ENCODE results near the gene LRP10. TPM values are rescaled to one million over a fixed set of nuclear protein-coding genes. Genes with fewer than 3 reads are reported as not detected.

The LRP10 gene
- total RNA-seq, 2 donors from 2014 or later = 204 to 222 TPM

DNA sequence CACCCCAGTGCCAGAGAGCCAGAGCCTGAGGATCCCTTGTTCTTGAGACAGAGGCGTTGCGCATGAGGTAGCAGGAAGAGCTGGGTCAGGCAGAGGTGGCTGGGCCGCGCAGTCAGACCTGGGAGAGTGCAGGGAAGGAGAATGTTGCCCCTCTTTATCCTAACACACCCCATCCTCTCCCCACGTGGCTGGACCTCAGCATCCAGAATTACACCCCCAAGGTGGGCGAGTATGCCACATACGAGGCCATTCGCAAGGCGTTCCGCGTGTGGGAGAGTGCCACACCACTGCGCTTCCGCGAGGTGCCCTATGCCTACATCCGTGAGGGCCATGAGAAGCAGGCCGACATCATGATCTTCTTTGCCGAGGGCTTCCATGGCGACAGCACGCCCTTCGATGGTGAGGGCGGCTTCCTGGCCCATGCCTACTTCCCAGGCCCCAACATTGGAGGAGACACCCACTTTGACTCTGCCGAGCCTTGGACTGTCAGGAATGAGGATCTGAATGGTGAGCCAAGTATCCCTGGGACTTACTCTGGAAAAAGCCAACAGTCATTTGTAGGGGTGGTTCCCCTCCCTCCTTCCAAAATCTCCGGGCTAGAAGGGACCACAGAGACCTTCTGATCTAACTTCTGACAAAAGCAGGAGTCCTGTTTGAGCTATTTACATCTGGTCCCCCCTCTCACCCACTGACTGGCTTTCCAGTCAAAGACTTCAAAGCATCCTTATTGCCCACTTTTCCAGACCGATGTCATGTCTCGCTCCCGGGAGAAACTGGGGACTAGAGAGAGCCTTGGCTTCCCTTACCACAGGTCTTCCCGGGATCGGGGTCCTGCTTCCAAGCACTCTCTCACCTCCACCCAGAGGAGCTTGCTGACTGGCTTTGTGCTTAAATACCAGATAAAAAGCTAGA, 29.1 kb upstream of the LRP10 start:
- intact Hi-C loops (cut with DNase I) = no loop called here
- DNase-seq = no peak
- TF ChIP-seq, protein P1, sequence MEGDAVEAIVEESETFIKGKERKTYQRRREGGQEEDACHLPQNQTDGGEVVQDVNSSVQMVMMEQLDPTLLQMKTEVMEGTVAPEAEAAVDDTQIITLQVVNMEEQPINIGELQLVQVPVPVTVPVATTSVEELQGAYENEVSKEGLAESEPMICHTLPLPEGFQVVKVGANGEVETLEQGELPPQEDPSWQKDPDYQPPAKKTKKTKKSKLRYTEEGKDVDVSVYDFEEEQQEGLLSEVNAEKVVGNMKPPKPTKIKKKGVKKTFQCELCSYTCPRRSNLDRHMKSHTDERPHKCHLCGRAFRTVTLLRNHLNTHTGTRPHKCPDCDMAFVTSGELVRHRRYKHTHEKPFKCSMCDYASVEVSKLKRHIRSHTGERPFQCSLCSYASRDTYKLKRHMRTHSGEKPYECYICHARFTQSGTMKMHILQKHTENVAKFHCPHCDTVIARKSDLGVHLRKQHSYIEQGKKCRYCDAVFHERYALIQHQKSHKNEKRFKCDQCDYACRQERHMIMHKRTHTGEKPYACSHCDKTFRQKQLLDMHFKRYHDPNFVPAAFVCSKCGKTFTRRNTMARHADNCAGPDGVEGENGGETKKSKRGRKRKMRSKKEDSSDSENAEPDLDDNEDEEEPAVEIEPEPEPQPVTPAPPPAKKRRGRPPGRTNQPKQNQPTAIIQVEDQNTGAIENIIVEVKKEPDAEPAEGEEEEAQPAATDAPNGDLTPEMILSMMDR (IDR thresholded peaks at IDR 0.05) = no peak

DNA sequence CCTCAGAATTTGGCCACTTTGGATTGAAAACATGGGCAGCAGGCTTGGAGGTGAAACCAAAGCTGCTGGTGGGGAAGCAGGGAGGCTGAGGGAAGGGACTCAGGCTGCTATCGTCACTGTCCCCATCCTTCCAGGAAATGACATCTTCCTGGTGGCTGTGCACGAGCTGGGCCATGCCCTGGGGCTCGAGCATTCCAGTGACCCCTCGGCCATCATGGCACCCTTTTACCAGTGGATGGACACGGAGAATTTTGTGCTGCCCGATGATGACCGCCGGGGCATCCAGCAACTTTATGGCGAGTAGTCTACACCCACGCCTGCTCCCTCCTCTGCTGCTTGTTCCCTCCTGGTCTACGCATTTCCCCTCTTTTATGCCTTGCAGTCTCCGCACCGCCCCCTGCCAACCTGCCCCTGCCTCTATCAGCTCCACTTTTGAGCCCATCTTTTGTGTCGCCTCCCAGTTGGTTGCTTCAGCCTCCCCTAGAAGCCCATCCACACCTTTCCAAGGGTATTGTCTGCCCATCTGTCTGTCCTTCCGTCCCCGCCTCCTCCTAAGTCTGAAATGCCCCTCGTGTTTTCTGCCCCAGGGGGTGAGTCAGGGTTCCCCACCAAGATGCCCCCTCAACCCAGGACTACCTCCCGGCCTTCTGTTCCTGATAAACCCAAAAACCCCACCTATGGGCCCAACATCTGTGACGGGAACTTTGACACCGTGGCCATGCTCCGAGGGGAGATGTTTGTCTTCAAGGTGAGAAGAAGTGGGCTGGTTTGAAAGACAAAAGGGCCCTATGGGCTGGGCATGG, 28.2 kb upstream of the LRP10 start:
- no peaks in the 10 kb centered on the region for H3K9me3 ChIP-seq
- no peaks in the 10 kb centered on the region for H3K27me3 ChIP-seq
- peaks cover 18% of the 10 kb centered on the region for H3K36me3 ChIP-seq
- intact Hi-C loops (cut with DNase I) = no loop called here
- H3K4me3 ChIP-seq = no peak overlapping the region
- no peak overlapping the region for H3K9ac ChIP-seq (ENCODE audit: low read depth in 2 of 2, low read length in 2 of 2)
- no peak for DNase-seq
- H3K27ac ChIP-seq = no peak overlapping the region
- peaks cover 4% of the 10 kb centered on the region for H3K4me1 ChIP-seq
- TF ChIP-seq, protein P1 (IDR thresholded peaks at IDR 0.05) = no peak

More for the DNA sequence above, 29.1 kb upstream of the LRP10 start:
- H3K27me3 ChIP-seq = no peaks in the 10 kb centered on the region
- H3K9me3 ChIP-seq = no peaks in the 10 kb centered on the region
- H3K27ac ChIP-seq = no peak overlapping the region
- H3K36me3 ChIP-seq = peaks cover 18% of the 10 kb centered on the region
- no peak overlapping the region for H3K4me3 ChIP-seq
- H3K9ac ChIP-seq (ENCODE audit: low read depth in 2 of 2, low read length in 2 of 2) = no peak overlapping the region
- peaks cover 4% of the 10 kb centered on the region for H3K4me1 ChIP-seq

DNA sequence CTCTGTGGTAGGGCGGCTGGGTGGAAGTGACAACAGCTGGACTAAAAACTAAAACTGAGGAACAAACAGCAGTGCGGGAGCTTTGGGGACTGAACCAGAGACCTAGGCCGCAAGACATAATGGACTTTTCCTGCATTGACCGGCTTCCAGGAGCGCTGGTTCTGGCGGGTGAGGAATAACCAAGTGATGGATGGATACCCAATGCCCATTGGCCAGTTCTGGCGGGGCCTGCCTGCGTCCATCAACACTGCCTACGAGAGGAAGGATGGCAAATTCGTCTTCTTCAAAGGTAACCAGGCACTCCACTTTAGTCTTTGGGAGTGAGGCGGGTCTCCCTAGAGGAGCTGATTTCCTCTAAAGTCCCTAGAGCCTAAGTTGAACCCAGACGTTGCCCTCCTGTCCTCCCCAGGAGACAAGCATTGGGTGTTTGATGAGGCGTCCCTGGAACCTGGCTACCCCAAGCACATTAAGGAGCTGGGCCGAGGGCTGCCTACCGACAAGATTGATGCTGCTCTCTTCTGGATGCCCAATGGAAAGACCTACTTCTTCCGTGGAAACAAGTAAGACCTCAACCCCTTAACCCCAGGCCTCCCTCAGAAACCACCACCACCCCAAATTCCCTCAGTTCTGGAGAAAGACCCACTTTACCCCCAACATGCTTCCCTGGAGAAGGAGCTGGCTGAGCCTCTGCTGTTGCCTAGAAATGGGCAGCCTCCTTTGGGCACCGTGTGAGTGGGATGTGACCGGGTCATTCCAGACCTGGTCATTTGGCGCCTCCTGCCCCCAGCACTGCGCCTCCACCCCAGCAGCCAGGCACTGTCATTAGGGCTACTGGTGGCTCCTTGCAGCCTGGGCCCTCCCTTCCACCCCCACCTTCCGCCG, 27.1 kb upstream of the LRP10 start:
- Histone ChIP-seq H3K27me3 (no peaks in the 10 kb centered on the region), H3K27ac (no peak overlapping the region), H3K9ac (ENCODE audit: low read depth in 2 of 2, low read length in 2 of 2) (no peak overlapping the region), H3K36me3 (peaks cover 18% of the 10 kb centered on the region), H3K4me3 (no peak overlapping the region), H3K4me1 (peaks cover 4% of the 10 kb centered on the region), H3K9me3 (no peaks in the 10 kb centered on the region)
- DNase-seq = no peak
- TF ChIP-seq, protein P1 (IDR thresholded peaks at IDR 0.05) = no peak
- intact Hi-C loops (cut with DNase I) = no loop called here

DNA sequence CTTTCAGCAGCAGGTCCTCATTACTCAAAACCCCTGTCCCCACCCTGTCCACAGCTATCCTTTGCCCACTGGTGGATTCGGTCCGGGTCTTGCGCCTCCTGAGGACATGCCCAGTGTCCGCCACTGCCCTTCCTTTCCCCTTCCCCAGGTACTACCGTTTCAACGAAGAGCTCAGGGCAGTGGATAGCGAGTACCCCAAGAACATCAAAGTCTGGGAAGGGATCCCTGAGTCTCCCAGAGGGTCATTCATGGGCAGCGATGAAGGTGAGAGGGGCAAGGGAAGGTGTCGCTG, 26.5 kb upstream of the LRP10 start:
- intact Hi-C loops (cut with DNase I) = no loop called here
- no peak for DNase-seq
- H3K27ac ChIP-seq = no peak overlapping the region
- no peak overlapping the region for H3K9ac ChIP-seq (ENCODE audit: low read depth in 2 of 2, low read length in 2 of 2)
- no peaks in the 10 kb centered on the region for H3K9me3 ChIP-seq
- peaks cover 18% of the 10 kb centered on the region for H3K36me3 ChIP-seq
- peaks cover 4% of the 10 kb centered on the region for H3K4me1 ChIP-seq
- TF ChIP-seq, protein P1 (IDR thresholded peaks at IDR 0.05) = no peak
- no peaks in the 10 kb centered on the region for H3K27me3 ChIP-seq
- H3K4me3 ChIP-seq = no peak overlapping the region
